GM18505 (cell line): ENCODE data around the gene PBX3.
A peak's percentile ranks its signal among the peaks of the same experiment; 100 is the strongest.

Experiments used
- ATAC-seq: cut with Tn5 transposase; IDR thresholded peaks from one replicate; pipeline ENCODE4 v1.9.1; 2021; ENCODE audit not compliant: unreplicated experiment
- POLR2A ChIP-seq: IDR thresholded peaks from 4 replicates; pipeline ENCODE4 v1.6.1; 2011; ENCODE audit warnings: borderline replicate concordance; ENCODE audit not compliant: insufficient read depth, insufficient read length; ENCODE audit errors: extremely low read depth

Gene PBX3

GRCh38 chr9:125854553-125855275, 107.5 kb downstream of the PBX3 start:
- ATAC-seq: no peak
- TF ChIP-seq POLR2A: no peak

DNA sequence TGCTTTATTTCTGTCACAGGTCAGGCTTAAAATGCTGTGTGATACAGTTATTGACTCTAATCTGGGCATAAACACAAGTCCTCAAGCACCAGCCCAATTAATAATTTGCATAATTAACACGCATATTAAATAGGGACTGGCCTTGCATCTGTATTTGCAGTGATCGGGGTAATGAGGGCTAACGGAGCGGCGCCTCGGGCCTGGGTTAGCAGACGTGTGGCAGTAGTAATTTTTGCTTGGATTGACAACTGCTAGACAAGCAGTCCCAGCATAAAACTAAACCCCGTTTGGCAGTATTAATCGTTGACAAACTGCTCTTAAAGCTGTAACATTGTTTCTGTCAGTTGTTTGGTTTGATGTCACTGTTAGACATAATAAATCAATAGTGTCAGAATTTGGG, 109.2 kb downstream of the PBX3 start:
- no peak for ATAC-seq
- no peak for TF ChIP-seq POLR2A

GRCh38 chr9:125861405-125862058, 114.4 kb downstream of the PBX3 start:
- ATAC-seq: no peak
- TF ChIP-seq POLR2A: no peak

GRCh38 chr9:125863923-125864322, 116.8 kb downstream of the PBX3 start:
- TF ChIP-seq POLR2A: no peak
- ATAC-seq: no peak

- ATAC-seq: no peak
- no peak for TF ChIP-seq POLR2A
Measured at GRCh38 chr9:125867751-125868415, 120.7 kb downstream of the PBX3 start.

DNA sequence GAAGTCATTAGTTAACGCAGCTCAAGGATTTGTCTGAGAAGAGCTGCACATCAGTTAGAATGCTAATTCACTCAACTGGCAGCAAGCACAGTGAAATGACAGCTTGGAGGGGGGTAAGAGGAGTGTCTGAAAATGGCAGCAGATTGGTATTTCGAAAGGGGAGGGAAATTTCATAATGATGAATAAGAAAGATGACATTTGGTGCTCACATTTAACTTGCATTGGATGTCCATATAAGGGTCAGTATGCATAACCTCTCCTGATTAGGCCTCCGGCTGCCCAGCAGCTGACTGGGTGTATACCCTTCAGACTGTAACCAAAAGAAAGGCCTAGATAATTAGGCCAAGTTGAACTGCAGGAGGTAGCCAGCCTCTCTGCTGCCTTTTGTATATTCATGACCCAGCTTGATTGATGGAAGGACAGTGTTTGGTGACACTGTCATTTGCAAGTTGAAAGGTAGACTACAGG, 131.0 kb downstream of the PBX3 start:
- no peak for ATAC-seq
- TF ChIP-seq POLR2A: no peak

- no peak for TF ChIP-seq POLR2A
- no peak for ATAC-seq
Measured at GRCh38 chr9:125881042-125881441, 133.9 kb downstream of the PBX3 start.

- TF ChIP-seq POLR2A: no peak
- no peak for ATAC-seq
Measured at GRCh38 chr9:125883565-125884217, 136.5 kb downstream of the PBX3 start.

DNA sequence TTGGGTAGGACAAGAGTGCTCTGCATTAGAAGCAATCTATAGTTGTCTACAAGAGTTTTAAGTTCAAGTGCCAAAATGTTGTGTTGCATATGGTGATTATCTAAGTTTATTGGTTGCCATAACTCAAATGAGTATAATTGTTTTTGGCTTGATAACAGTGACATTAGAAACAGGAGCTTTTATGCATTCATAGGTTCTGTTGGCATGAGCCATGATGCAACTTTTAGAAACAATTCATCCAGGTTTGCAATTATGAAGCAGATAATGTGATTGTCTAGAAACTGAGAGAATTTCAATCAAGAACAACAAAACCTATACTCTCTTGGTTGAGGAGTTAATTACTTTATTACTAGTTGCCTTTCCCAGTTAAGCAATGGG, 137.0 kb downstream of the PBX3 start:
- TF ChIP-seq POLR2A: no peak
- ATAC-seq: no peak

- no peak for ATAC-seq
- TF ChIP-seq POLR2A: no peak
Measured at GRCh38 chr9:125885405-125886034, 138.3 kb downstream of the PBX3 start.

DNA sequence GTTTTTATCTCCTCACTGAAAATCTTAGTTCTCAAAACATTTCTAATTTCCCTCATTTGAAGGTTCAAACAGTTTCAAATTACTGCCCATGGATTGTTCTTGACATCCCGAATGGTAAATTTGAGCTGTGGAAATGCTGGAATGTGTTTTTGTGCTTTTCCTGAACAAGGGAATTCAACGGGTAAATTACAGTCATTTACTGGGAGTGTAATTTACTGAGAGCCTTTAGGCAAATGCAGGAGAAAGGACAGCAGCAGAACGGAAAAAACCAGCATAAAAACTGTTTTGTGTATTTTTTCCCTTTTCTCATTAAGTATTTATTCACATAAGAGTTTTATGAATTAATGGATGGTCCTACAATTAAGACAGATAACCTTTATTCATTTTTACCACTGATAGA, 139.2 kb downstream of the PBX3 start:
- no peak for ATAC-seq
- TF ChIP-seq POLR2A: no peak

DNA sequence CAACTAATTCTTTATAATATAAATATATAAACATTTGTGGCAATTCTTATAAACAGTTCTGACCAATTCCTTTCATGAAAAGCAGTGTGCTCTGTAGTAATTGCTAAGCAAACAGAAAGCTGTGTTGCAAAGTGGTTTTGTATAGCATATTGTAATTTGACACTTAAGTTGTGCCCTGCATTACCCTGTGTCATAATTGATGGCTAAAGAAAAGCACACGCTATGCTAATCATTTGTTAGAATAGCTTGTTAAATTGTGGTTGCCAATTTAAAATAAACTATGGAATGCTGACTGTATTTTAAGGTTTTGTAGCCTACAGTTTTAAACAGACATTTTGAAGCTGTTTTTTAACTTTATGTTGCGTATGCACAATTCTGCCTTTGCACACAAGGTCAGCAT, 140.0 kb downstream of the PBX3 start:
- ATAC-seq: no peak
- no peak for TF ChIP-seq POLR2A

DNA sequence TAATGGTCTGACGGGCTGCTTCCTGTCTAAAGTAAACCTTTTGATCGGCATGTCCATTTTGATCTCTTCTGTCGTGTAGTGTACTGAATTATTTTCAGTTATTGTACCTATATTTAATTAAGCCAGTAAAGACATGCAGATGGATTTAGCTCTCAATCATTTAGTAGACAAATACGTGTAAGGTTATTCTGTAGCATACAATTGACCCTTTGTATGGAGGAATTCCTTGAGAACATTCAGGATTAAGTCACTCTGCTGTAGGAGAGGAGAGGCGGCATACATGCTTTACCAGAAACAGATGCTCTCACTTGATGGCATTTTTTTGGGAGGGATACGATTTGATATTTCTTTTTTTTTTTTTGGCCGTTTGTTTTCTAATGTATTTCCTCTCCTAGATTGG, 141.0 kb downstream of the PBX3 start:
- TF ChIP-seq POLR2A: no peak
- no peak for ATAC-seq

- no peak for TF ChIP-seq POLR2A
- peak; percentile 16 for ATAC-seq
Measured at GRCh38 chr9:125889112-125889475, 141.9 kb downstream of the PBX3 start.
